LoVo (cell line): Measurements from ENCODE around the gene IL17B.
A peak's percentile ranks its signal among the peaks of the same experiment; 100 is the strongest.

Experiments
- DNase-seq: peaks from one replicate; pipeline ENCODE4 v3.0.0-alpha.2; 2016; ENCODE audit warnings: low spot score

IL17B gene

DNA sequence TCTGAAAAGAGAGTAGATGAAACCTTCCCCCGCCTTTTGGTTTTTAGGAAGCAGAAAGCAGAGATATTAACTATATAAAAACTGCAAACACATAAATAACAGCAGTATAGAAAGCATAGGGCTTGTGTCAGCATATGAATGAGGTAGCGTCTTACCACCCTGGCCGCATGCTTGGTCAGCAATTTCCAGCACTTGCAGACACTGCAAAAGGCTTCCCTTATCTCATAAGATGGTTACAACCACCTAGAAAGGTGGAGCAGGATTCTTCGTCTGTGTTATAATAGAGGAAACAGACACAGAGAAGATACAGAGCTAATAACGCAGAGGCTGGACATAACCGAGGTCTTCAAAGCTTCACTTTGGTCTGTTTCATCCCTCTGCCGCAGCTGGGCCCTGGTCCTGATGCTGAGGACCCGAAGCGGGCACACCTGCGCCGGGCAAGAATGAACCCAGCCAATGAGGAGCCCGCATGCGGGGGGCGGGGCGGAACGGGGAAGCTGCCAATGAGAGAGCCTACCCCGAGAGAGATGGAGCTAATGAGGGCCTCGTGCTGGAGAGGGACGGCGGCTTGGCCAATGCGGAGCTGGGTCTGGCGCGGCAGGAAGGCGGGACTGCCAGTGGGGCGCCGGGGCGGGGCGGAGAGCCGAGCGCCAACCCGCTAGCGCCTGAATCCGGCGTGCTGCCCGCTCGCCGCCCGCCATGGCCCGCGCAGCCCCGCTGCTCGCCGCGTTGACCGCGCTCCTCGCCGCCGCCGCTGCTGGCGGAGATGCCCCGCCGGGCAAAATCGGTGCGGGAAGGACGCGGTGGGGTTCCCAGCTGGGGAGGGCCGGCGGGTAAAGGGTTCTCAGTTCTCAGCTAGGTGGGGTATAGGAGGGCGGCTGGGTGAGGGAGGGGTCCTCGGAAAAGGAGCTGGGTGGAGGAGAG lies 21.5 kb downstream of the IL17B start, which contains the start of gene PCYOX1L:
PCYOX1L (plus strand) TSS at position 677 of the 924 bp plus-strand sequence; CDS start at position 700, 23 bp downstream.
- peak; percentile 99 for DNase-seq

DNA sequence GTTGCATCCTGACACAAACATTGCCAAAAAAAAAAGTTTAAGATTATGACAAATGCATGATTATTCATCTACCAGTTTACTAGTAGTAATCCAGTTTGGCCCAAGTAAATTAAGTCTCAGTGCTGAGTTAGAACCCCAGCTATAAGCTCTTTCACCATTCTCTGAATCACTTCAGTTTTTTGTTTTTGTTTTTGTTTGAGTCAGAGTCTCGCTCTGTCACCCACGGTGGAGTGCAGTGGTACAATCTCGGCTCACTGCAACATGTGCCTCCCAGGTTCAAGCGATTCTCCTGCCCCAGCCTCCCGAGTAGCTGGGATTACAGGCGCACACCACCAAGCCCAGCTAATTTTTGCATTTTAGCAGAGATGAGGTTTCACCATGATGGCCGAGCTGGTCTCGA lies 22.7 kb downstream of the IL17B start:
- no peak for DNase-seq

DNA sequence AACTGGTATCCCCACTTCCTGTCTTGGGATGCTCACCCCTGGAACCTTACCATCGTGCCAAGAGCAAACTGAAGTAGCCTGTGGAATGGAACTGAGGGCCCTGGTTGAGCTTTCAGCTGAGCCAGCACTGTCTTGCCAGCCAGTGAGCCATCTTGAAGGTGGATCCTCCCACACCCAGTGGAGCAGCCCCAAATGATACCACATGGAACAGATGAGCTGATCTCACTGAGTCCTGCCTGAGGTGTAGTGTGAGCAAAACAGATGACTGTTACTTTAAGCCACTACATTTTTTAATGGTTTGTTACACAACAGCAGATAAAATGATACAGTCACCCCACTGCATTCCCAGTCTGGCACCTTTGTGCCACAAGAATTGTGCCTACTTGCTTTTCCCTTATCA lies 23.4 kb downstream of the IL17B start:
- DNase-seq = no peak

DNA sequence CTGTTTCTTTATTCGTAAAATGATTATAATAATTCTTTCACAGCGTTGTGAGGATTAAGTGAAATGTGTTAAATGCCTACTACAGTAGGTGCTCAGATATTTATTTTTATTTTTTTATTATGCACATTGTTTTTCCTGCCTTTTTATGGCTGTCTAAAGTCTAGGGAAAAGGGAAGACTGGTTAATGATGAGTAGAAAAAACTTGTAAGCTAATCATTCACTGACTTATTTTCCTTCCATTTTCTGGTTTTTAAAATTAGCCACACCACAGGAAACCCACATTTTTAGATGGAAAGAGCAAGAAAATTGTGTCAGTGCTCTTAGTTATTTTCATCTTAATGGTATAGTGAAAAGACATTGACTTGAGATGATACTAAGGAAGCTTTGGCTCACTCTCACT lies 25.2 kb downstream of the IL17B start:
- DNase-seq = no peak

DNA sequence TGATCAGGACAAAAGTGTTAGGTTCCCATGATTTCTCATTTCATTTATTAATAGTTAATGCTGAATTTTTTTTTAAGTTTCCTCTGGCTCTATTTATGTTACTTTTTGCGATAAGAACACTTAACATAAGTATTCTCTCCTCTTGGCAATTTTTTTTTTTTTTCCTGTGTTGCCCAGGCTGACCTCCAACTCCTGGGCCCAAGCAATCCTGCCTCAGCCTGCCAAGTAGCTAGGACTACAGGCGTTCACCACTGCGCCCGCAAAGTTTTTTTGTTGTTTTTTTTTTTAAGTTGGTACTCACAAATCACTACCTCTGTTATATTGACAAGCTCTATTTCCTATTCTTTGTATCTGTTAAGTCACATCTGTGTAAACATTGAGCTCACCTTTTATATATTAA lies 26.9 kb downstream of the IL17B start:
- no peak for DNase-seq

DNA sequence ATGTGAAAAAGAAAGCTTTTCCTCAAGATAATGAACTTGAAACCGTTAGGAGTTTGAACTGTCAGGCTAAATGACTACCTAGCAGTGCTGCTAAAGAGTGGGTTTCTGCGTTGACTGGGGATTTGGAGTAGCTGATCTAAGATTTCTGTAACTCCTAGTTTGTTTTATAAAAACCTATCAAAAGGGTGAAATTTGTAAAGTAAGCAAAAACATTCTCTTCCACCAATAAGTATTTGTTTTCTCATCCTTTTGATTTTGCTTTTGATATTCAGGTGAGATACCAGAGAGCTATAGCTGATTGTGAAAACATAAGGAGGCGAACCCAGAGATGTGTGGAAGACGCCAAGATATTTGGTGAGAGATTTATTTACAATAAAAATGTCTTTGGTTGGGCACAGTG lies 29.7 kb downstream of the IL17B start:
- DNase-seq = no peak

DNA sequence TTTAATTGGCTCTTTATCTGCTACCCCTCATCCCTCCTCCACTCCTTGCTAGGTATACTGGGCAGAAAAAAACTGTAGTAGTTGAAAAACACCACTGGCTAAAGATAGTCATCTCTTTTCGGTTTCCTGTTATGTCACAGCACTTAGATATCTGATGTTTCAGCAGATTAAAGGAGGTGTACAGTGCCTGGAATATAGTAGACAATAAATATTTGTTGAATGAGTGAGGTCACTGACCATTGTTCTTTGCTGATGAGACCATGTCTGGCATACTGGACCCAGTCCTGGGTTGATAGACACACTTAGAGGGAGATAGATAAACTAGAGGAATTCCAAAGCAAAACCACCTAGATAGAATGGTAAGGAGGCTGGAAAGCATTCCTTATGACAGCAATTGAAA lies 30.6 kb downstream of the IL17B start:
- no peak for DNase-seq

DNA sequence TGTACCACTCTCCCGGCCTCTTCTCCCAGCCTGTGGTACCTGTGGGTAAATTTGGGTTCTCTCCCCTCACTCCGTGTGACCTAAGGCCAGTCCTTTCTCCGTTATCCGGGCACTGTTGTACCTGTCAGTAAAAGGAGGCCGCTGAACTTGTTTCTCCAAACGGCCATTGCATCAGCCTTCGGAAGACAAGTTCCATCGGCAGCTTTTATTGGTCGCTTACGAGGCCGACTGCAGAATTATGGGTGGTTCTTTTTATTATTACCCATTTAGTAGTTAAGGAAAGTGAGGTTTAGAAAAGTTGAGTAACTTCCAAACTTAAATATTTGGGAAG lies 33.2 kb downstream of the IL17B start:
- peak; percentile 32 for DNase-seq

DNA sequence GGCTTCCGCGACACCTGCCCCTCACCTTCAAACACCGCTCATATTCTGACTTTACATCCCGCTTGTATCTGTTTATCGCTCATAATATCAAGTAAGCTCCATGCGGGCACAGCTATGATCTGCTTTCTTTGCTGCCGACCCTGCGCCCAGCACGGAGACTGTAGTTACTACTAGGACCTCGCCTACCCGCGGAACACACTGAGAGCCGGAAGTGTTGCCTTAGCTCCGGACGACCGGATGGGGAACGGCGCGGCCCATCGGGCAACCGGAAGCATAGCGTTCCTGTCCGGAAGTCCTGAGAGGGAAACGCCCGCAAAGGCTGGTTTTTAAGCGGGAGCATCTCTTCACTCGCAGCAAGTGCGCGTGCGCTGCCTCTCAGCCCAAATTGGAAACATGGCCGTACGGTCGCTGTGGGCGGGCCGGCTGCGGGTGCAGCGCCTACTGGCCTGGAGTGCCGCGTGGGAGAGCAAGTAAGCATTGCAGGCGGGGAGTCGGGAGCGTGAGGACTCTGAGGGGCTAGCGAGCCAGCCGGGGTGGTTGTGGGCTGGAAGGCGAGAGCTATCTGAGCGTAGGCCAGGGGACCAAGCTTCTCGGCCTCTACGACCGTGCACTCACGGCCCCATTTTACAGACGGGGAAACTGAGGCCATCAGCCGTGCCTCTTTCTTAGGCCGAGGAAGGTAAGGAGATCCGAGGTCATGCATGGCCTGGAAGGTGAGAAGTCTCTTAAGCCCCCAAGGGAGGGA lies 33.8 kb downstream of the IL17B start, which contains the start of gene GRPEL2:
GRPEL2 (plus strand) TSS at position 353 of the 745 bp plus-strand sequence; CDS start at position 394, 41 bp downstream.
- DNase-seq = peak; percentile 99

DNA sequence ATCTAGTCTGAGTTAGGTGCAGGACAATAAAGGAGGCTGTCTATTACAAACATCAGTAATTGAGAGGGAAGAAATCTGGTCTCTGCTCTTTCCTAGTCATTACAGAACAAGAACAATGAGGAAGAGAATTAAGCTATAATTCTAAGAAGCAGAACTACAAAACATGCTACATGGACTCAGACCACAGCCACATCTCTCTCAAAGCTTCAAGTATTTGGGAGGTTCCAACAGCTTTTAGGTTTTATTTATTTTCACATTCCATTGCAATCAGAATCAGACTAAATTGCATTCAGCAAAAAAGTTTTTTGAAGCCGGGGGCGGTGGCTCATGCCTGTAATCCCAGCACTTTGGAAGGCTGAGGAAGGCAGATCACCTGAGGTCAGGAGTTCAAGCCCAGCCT lies 34.9 kb downstream of the IL17B start:
- DNase-seq = no peak

DNA sequence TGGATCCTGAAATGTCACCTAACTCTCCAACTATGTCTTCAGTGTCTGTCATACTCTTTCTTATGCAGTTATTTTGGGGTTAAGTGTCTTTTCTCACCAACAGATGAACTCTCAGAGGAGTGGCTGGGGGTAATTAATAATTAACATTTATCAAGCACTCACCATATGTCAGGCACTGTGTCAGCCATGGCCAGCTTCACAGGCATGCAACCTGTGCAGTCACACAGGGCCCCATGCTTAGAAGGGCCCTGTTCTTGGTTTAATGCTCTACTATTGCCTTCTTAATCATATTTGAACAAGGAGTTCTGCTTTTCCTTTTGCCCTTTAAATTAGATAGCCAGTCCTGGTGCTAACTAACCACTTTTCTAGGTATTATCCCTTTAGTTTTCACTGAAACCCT lies 37.2 kb downstream of the IL17B start:
- DNase-seq = no peak

DNA sequence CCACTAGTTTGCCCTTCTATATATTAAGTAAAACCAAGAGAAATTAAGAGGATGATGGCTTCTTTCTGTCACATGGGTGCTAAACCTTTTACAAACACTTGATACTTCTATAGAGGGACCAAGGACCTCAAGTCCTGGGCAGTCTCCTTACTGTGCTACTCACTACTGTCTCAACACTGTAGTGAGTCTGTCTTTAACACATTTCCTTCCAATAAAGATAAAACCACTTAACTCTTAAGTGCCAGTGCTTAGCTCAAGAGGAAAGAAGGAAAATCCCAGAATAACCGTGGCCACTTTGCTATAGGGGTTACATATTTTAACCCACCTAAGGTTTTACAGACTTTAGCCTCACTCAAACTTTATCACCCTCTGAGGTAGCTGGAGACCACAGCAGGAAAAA lies 38.2 kb downstream of the IL17B start:
- DNase-seq = no peak

DNA sequence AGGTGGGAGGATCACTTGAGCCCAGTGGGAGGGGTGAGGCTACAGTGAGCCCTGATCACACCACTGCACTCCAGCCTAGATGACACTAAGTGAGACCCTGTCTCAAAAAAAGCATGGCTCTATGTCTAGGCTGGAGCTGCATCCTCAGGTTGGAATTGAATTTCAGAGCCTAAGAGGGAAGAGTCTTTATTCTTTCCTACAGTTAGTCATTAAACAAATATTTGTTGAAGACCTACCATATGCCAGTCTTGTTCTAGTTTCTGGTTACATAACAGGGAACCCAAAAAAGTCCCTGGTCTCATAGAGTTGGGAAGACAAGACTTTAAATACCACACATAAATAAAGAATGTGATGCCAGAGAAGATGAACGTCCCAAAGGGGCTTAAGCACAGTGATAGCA lies 40.7 kb downstream of the IL17B start:
- DNase-seq = no peak

DNA sequence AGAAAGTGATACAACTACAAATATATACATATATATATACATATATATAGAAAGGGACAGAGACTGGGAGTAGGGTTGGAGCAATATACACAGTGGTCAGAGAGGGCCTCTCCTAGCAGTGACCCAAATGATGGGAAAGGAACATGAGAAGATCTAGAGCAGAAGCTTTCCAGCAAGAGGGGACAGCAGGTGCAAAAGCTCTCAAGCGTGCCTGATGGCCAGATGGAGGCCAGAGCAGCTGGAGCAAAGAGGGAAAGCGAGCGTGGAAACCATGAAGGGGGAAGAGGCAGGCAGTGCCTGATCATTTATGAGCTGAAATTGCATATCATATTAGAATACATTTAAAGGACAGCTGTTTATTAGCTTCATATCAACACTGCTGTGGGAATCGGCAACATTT lies 41.4 kb downstream of the IL17B start:
- no peak for DNase-seq

DNA sequence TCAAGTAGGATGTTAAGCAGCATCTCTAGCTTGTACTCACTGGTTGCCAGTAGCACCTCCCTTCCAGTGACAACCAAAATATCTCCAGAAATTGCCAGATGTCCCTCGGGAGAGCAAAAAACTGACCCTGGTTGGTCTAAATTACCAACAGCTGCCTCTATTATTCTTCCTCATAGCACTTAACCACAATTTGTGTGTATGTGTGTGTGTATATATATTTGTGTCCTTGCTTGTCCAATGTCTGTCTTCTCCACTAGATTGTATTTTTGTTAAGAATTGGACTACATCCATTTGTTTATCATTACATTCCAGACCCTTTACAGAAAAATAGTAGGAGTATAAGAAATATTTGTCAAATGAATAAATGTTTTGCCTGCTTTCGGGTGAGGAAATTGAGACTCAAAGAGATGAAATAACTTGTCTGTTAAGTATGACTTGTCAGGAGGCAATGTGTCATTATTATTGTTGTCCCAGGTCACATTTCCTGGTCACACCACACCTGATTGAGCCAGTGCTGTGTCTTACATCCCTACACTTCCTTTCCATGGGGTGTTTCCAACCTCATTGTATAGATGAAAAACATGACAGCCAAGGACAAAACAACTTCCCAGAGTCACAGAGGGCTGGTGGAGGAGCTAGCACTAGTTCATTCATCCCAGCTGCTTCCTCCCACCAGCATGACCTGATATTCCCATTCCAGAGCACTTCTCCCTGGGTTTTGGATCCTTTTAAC lies 45.2 kb downstream of the IL17B start:
- DNase-seq = no peak

DNA sequence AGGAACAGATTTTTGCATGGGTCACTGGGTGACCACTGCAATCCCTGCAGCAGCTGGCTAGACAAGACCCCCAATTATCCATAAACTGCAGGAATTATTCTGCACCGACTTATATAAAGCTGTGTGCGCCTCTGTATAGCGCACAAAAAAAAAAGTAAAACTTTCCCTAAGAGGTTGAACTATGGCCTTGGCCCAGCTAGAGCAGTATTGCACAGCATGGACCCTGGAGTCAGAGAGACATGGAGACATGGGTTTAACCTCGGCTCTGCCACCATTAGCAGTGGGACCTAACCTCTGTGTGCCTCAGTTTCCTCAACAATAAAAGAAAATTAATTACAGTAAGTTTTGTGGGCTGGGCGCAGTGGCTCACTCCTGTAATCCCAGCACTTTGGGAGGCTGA lies 50.9 kb downstream of the IL17B start:
- no peak for DNase-seq

DNA sequence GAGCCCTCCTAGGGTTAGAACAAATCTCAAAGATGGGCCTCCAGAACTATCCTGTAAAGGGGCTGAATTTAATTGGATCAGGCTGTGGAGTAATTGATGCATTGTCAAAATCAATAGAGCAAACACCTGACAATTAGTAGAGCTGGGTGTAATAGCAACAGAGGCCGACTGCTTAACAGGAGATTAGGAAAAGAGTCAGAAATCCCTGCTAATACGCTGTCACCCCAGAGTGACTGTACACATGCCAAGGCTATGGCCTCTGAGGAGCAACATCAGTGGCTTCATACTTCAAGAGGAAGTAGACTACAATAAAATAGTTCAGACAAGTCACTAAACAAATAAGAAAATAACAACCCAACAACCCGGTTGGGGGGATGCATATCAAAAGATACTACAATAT lies 52.5 kb downstream of the IL17B start:
- no peak for DNase-seq

DNA sequence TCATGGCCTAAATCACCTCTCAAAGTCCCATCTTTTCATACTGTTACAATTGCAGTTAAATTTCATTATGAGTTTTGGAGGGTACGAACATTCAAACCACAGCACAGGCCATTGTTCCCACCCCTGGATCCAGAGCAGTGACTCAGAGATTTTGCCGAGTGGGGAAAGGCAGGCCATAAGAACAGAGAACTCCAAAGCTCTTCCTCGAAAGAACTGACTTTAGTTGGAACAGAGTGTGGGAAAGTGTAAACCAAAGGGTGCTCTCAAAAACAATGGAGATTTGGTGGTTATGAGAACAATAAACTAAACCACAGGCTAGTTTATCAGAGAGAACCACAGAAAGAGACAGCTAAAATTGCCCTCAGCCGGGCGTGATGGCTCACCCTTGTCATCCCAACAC lies 53.2 kb downstream of the IL17B start:
- DNase-seq = no peak

DNA sequence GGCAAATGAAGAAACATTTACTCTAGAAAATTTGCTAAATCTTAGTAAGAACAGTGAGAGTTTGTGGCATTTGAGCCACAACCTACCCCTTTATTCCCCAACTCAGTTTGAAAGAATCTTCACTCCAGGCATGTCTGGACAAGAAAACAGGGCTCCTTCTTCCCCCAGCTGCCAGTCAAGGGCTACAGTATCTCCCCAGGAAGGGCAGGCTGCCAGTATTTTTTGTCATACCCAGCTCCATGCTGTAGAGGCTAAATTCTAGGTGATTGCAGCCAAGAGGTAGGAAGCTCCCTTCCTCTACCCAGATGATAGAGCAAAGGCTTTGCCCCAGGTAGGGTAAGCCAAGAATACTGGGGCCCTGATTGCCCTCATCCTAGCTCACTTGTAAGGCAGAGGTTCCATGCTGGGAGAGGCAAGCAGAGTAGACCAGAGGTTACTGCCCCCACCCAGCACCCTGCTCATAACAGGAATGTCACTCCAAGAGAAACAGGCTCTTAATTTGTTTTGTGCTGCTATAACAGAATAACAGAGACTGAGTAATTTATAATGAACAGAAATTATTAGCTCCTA lies 53.8 kb downstream of the IL17B start:
- no peak for DNase-seq

DNA sequence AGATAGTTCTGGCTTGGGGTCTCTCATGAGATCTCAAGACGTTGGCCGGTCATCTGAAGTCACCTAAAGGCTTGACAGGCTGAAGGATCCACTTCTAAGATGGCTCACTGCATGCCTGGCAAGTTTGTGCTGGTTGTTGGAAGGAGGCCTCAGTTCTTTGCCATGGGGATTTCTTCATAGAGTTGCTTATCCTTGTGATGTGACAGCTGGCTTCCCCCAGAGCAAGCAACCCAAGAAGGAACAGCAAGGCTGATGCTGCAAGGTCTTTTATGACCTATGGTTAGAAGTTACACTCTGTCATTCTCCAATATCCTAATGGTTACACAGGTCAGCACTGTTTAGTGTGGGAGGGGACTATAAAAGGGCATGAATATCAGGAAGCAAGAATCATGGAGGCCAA lies 54.5 kb downstream of the IL17B start:
- DNase-seq = no peak
